AG10803 (cell line): Measurements from ENCODE around the gene GLIS1.

Experiments used
- DNase-seq: peaks from one replicate; pipeline ENCODE4 v3.0.0; 2010; ENCODE audit warnings: low read depth
- H3K4me3 ChIP-seq: 2 replicates; pipeline ENCODE4 v1.5.1; 2011; ENCODE audit warnings: mild to moderate bottlenecking, low read length, control low read depth
- CTCF ChIP-seq: conservative IDR thresholded peaks from 2 replicates; pipeline ENCODE4 v1.5.1; 2011; ENCODE audit warnings: mild to moderate bottlenecking, low read length, control low read depth, inconsistent platforms

Gene GLIS1

GRCh38 chr1:53484705-53485477 is 254.1 kb downstream of the GLIS1 start:
- TF ChIP-seq CTCF, result no peak
- H3K4me3 ChIP-seq, result no peak overlapping the region
- no peak for DNase-seq

GRCh38 chr1:53483656-53484055 is 255.3 kb downstream of the GLIS1 start:
- TF ChIP-seq CTCF, result no peak
- no peak for DNase-seq
- no peak overlapping the region for H3K4me3 ChIP-seq

DNA sequence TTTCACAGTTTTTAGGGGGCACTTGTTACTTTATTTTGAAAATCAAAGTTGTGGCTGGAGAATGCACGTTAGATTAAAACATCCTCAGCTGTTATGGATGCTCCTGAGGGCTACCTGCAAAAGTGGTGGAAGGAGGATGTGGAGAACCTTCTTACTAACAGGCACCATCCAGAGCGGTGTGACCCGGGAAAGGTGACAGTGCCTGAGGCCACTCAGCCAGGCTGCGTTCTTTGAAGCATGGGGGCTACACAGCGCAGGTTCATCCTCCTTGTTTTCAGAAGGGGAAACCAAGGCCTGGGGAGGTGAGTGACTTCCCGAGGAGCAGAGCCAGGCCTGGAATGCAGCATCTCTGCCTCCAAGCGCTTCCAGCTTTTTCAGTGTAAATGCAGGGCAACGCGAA is 255.8 kb downstream of the GLIS1 start:
- no peak for TF ChIP-seq CTCF
- no peak for DNase-seq
- H3K4me3 ChIP-seq, result no peak overlapping the region

- no peak for DNase-seq
- no peak overlapping the region for H3K4me3 ChIP-seq
Observed at GRCh38 chr1:53482441-53483153, 256.4 kb downstream of the GLIS1 start.

GRCh38 chr1:53481456-53481855 is 257.5 kb downstream of the GLIS1 start:
- no peak for DNase-seq
- TF ChIP-seq CTCF, result no peak
- no peak overlapping the region for H3K4me3 ChIP-seq

More at GRCh38 chr1:53482441-53483153, 256.4 kb downstream of the GLIS1 start:
- no peak for TF ChIP-seq CTCF

GRCh38 chr1:53480678-53481077 is 258.3 kb downstream of the GLIS1 start:
- H3K4me3 ChIP-seq, result no peak overlapping the region
- no peak for DNase-seq
- no peak for TF ChIP-seq CTCF

DNA sequence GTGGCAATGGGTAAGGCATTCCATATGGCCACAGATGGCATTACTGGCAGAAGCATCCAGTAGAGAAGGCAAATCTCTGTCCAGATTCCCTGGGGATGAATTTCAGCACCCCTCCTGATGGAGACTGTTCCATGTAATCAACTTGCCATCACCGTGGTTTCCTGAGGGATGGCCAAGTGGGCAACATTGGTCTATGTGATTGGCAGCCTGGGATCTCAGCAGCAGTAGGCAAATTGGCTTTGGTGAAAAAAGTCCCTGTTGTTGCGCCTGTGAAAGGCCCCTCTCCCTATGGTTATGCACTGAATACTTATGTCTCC is 260.5 kb downstream of the GLIS1 start:
- TF ChIP-seq CTCF, result no peak
- no peak for DNase-seq
- no peak overlapping the region for H3K4me3 ChIP-seq
